ENCODE results near the gene ANKRD36C.
A peak's percentile ranks its signal among the peaks of the same experiment; 100 is the strongest.
"Not testable (repeated sequence)": the region's sequence is repeated elsewhere in the genome, so short reads cannot be mapped to it uniquely, and the experiment has no call there.

The ANKRD36C gene

GRCh38 chr2:96012086-96012791 lies 20.6 kb upstream of the ANKRD36C start:
- not testable (repeated sequence) for H3K4me1 ChIP-seq (ENCODE audit: low read depth, poor library complexity, severe bottlenecking); H2AFZ ChIP-seq (ENCODE audit: low read depth); H3K79me2 ChIP-seq (ENCODE audit: insufficient read depth, low read depth); H3K4me3 ChIP-seq (IDR thresholded peaks at IDR 0.05; ENCODE audit: insufficient read depth, low read depth, low read length); H3K27me3 ChIP-seq (ENCODE audit: insufficient read depth, low read depth); H3K4me2 ChIP-seq; H3K9ac ChIP-seq; H4K20me1 ChIP-seq (ENCODE audit: insufficient read depth); H3K27ac ChIP-seq; H3K36me3 ChIP-seq (ENCODE audit: insufficient read depth)

GRCh38 chr2:96011129-96011455 lies 19.5 kb upstream of the ANKRD36C start:
- peak overlapping the region; percentile 26; the same call in 1 of the 2 replicates for H2AFZ ChIP-seq (ENCODE audit: low read depth)
- not testable (repeated sequence) for H3K79me2 ChIP-seq (ENCODE audit: insufficient read depth, low read depth); H3K4me1 ChIP-seq (ENCODE audit: low read depth, poor library complexity, severe bottlenecking); H4K20me1 ChIP-seq (ENCODE audit: insufficient read depth); H3K36me3 ChIP-seq (ENCODE audit: insufficient read depth); H3K9ac ChIP-seq; H3K27ac ChIP-seq; H3K4me2 ChIP-seq; H3K27me3 ChIP-seq (ENCODE audit: insufficient read depth, low read depth); H3K4me3 ChIP-seq (IDR thresholded peaks at IDR 0.05; ENCODE audit: insufficient read depth, low read depth, low read length)

- not testable (repeated sequence) for H3K4me3 ChIP-seq (IDR thresholded peaks at IDR 0.05; ENCODE audit: insufficient read depth, low read depth, low read length); H3K4me1 ChIP-seq (ENCODE audit: low read depth, poor library complexity, severe bottlenecking); H3K79me2 ChIP-seq (ENCODE audit: insufficient read depth, low read depth); H3K27me3 ChIP-seq (ENCODE audit: insufficient read depth, low read depth); H3K27ac ChIP-seq; H4K20me1 ChIP-seq (ENCODE audit: insufficient read depth); H3K36me3 ChIP-seq (ENCODE audit: insufficient read depth)
- Histone ChIP-seq H3K9ac (peak overlapping the region; percentile 37; the same call in 1 of the 2 replicates), H2AFZ (ENCODE audit: low read depth) (peak overlapping the region; percentile 54; the same call in 1 of the 2 replicates), H3K4me2 (peak overlapping the region; percentile 29)
Measured at GRCh38 chr2:96010320-96011128, 18.9 kb upstream of the ANKRD36C start.

GRCh38 chr2:96009833-96010232 lies 18.2 kb upstream of the ANKRD36C start:
- H3K4me1 ChIP-seq (ENCODE audit: low read depth, poor library complexity, severe bottlenecking); H3K79me2 ChIP-seq (ENCODE audit: insufficient read depth, low read depth); H4K20me1 ChIP-seq (ENCODE audit: insufficient read depth); H3K27me3 ChIP-seq (ENCODE audit: insufficient read depth, low read depth); H3K4me3 ChIP-seq (IDR thresholded peaks at IDR 0.05; ENCODE audit: insufficient read depth, low read depth, low read length); H3K27ac ChIP-seq; H3K36me3 ChIP-seq (ENCODE audit: insufficient read depth): not testable (repeated sequence)
- H2AFZ ChIP-seq (ENCODE audit: low read depth), result peak overlapping the region; percentile 54; the same call in 1 of the 2 replicates
- H3K9ac ChIP-seq, result peak overlapping the region; percentile 37; the same call in 1 of the 2 replicates
- H3K4me2 ChIP-seq, result peak overlapping the region; percentile 29

- not testable (repeated sequence) for H3K27me3 ChIP-seq (ENCODE audit: insufficient read depth, low read depth); H3K36me3 ChIP-seq (ENCODE audit: insufficient read depth); H3K4me2 ChIP-seq; H3K4me1 ChIP-seq (ENCODE audit: low read depth, poor library complexity, severe bottlenecking); H3K4me3 ChIP-seq (IDR thresholded peaks at IDR 0.05; ENCODE audit: insufficient read depth, low read depth, low read length); H3K79me2 ChIP-seq (ENCODE audit: insufficient read depth, low read depth); H4K20me1 ChIP-seq (ENCODE audit: insufficient read depth); H3K9ac ChIP-seq; H2AFZ ChIP-seq (ENCODE audit: low read depth); H3K27ac ChIP-seq
Measured at GRCh38 chr2:96008051-96008450, 16.4 kb upstream of the ANKRD36C start.

GRCh38 chr2:96006248-96006647 lies 14.6 kb upstream of the ANKRD36C start:
- not testable (repeated sequence) for H3K4me1 ChIP-seq (ENCODE audit: low read depth, poor library complexity, severe bottlenecking); H3K27me3 ChIP-seq (ENCODE audit: insufficient read depth, low read depth); H2AFZ ChIP-seq (ENCODE audit: low read depth); H3K36me3 ChIP-seq (ENCODE audit: insufficient read depth); H3K27ac ChIP-seq; H3K4me2 ChIP-seq; H3K9ac ChIP-seq; H3K79me2 ChIP-seq (ENCODE audit: insufficient read depth, low read depth); H4K20me1 ChIP-seq (ENCODE audit: insufficient read depth); H3K4me3 ChIP-seq (IDR thresholded peaks at IDR 0.05; ENCODE audit: insufficient read depth, low read depth, low read length)

- H3K36me3 ChIP-seq (ENCODE audit: insufficient read depth); H3K4me3 ChIP-seq (IDR thresholded peaks at IDR 0.05; ENCODE audit: insufficient read depth, low read depth, low read length); H3K79me2 ChIP-seq (ENCODE audit: insufficient read depth, low read depth); H3K27me3 ChIP-seq (ENCODE audit: insufficient read depth, low read depth); H4K20me1 ChIP-seq (ENCODE audit: insufficient read depth): not testable (repeated sequence)
- H2AFZ ChIP-seq (ENCODE audit: low read depth), result peak overlapping the region; percentile 91
- peak overlapping the region; percentile 79 for H3K4me2 ChIP-seq
- peak; percentile 84 for TF ChIP-seq CTCF (conservative IDR thresholded peaks at IDR 0.05; ENCODE audit: low read depth, low read length)
- H3K9ac ChIP-seq, result peak overlapping the region; percentile 90
- peak overlapping the region; percentile 89 for H3K27ac ChIP-seq
- peaks cover 11% of the 10 kb centered on the region for H3K4me1 ChIP-seq (ENCODE audit: low read depth, poor library complexity, severe bottlenecking)
Measured at GRCh38 chr2:95992520-95993272, 1.1 kb upstream of the ANKRD36C start.

GRCh38 chr2:95992102-95992501 lies 478 bp upstream of the ANKRD36C start:
- not testable (repeated sequence) for H3K4me2 ChIP-seq; H4K20me1 ChIP-seq (ENCODE audit: insufficient read depth); H3K36me3 ChIP-seq (ENCODE audit: insufficient read depth); H3K79me2 ChIP-seq (ENCODE audit: insufficient read depth, low read depth); H3K27me3 ChIP-seq (ENCODE audit: insufficient read depth, low read depth); H3K4me3 ChIP-seq (IDR thresholded peaks at IDR 0.05; ENCODE audit: insufficient read depth, low read depth, low read length)
- Histone ChIP-seq H3K9ac (peak overlapping the region; percentile 90; the same call in 1 of the 2 replicates), H3K27ac (peak overlapping the region; percentile 89), H2AFZ (ENCODE audit: low read depth) (peak overlapping the region; percentile 91), H3K4me1 (ENCODE audit: low read depth, poor library complexity, severe bottlenecking) (peaks cover 11% of the 10 kb centered on the region)

GRCh38 chr2:95990884-95991283 lies 740 bp downstream of the ANKRD36C start:
- H3K36me3 ChIP-seq (ENCODE audit: insufficient read depth); H2AFZ ChIP-seq (ENCODE audit: low read depth); H3K27me3 ChIP-seq (ENCODE audit: insufficient read depth, low read depth); H3K4me3 ChIP-seq (IDR thresholded peaks at IDR 0.05; ENCODE audit: insufficient read depth, low read depth, low read length); H4K20me1 ChIP-seq (ENCODE audit: insufficient read depth); H3K9ac ChIP-seq; H3K79me2 ChIP-seq (ENCODE audit: insufficient read depth, low read depth): not testable (repeated sequence)
- H3K4me2 ChIP-seq, result peak overlapping the region; percentile 51
- H3K4me1 ChIP-seq (ENCODE audit: low read depth, poor library complexity, severe bottlenecking), result peaks cover 11% of the 10 kb centered on the region
- peak overlapping the region; percentile 20; the same call in 1 of the 2 replicates for H3K27ac ChIP-seq
